ENCODE results near the gene ANKS6.

ANKS6 gene

DNA sequence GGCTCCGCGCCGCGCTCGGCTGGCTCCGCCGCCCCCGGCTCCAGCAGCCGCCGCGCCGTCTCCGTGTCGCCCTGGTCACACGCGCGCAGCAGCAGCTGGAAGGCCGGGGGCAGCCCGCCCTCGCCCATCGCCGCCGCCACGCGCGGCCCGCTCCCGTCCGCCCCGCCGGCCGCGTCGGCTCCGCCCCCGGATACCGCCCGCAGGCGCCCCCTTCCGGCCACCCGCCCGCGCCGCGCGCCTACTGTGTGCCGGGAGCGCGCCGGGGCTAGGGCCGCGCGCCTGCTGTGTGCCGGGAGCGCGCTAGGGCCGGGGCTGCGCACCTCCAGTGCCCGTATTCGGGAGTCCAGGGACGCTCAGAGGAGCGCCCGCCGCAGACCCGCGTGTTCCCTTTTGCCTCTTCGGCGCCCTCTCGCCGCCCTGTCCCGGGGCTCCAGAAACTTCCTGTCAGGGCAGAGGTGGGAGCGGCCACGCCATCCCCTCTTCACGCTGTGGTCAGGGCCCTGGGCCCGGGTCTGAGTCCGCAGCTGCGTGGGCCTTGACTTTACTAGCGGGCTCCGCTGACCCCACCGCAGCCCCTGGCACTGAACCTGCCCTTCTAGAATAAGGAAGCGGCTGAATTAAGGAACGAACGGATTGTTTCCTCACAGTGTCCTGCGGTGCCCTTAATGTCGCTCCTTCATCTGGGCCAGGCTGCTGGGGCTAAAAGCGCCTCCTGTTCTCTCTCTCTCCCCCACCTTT is at the start of gene ANKS6:
TSS of gene ANKS6 (minus strand) at position 192 of the 738 bp plus-strand sequence. CDS start at position 128, 64 bp downstream.
- peak; percentile 97 for DNase-seq (ENCODE audit: low spot score)

- no peak for DNase-seq (ENCODE audit: low spot score)
These were observed 49.7 kb upstream of the ANKS6 start for GRCh38 chr9:98846081-98846480.

- no peak for DNase-seq (ENCODE audit: low spot score)
These were observed 46.2 kb upstream of the ANKS6 start for GRCh38 chr9:98842510-98842909.

- DNase-seq (ENCODE audit: low spot score), result no peak
These were observed 43.4 kb upstream of the ANKS6 start for GRCh38 chr9:98839724-98840123.

- DNase-seq (ENCODE audit: low spot score), result no peak
These were observed 42.7 kb upstream of the ANKS6 start for GRCh38 chr9:98838868-98839565.

- DNase-seq (ENCODE audit: low spot score), result no peak
These were observed 42.0 kb upstream of the ANKS6 start for GRCh38 chr9:98838155-98838867.

- no peak for DNase-seq (ENCODE audit: low spot score)
These were observed 41.2 kb upstream of the ANKS6 start for GRCh38 chr9:98837516-98837915.

DNA sequence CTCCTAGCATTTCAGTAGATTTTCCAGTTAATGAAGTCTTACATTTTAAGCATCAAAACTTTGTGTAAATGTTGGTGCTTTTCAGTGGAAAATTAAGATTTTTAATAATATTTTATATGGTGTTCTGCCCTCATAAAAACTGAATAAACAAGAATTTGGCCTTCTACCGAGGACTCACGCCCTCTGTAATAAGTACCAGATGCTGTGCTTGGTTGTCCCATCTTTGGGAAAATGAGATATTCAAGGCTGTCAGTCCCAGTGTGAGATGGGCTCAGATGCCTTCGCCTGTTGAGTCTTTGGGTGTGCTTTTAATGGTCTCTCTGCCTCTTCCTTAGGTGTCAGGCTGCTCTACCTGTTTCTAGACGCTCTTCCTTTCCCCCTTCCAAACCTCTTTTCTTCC is 39.9 kb upstream of the ANKS6 start:
- DNase-seq (ENCODE audit: low spot score), result peak; percentile 25

DNA sequence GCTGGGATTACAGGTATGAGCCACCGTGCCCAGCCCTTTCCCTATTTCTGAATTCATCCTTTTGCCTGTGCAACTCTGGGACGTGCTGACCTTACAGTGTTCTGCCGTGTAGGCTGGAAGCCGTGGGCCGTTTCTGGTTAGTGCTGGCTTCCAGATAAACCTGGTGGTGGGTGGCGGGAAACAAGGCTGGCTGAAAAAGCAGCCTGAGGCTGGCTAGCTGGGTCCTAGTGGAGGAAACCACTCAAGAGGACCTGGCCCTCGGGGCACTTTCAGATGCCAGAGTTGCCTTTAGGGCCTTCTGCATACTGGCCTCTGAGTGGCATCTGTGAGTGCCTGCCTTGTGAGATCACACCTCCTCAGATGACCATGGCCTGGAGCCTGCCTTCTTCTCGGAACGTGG is 38.0 kb upstream of the ANKS6 start:
- DNase-seq (ENCODE audit: low spot score), result no peak

- DNase-seq (ENCODE audit: low spot score), result no peak
These were observed 37.0 kb upstream of the ANKS6 start for GRCh38 chr9:98833090-98833956.

GRCh38 chr9:98832768-98833089 is 36.4 kb upstream of the ANKS6 start:
- no peak for DNase-seq (ENCODE audit: low spot score)

GRCh38 chr9:98831696-98832095 is 35.3 kb upstream of the ANKS6 start:
- DNase-seq (ENCODE audit: low spot score), result no peak

DNA sequence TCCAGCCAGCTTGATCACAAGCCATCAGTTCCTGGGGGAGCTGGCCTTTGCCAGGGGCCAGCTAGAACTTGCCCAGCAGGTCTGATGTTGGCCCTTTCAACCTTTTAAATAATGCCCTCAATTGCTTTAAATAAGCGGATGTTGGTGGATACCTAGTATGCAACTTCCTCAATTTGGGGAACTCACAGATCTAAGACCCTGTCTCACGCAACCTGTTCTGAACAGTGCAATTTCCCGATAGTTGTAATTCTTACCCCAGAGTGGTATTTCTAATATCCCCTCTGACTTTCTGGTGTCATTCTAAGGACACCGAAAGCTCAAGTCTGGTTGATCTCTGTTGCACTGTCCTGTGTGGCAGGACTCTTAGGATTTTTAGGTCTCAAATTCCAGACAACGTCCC is 34.2 kb upstream of the ANKS6 start:
- DNase-seq (ENCODE audit: low spot score), result no peak

DNA sequence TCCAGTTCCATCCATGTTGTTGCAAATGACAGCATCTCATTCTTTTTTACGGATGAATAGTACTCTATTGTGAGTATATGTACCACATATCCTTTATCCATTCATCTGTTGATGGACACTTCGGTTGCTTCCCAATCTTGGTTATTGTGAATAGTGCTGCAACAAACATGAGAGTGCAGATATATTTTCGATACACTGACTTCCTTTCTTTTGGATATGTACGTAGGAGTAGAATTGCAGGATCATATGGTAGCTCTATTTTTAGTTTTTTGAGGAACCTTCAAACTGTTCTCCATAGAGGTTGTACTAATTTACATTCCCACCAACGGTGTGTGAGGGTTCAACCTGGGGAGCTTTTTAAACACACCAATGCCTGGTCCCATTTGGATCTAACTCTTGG is 33.4 kb upstream of the ANKS6 start:
- no peak for DNase-seq (ENCODE audit: low spot score)

DNA sequence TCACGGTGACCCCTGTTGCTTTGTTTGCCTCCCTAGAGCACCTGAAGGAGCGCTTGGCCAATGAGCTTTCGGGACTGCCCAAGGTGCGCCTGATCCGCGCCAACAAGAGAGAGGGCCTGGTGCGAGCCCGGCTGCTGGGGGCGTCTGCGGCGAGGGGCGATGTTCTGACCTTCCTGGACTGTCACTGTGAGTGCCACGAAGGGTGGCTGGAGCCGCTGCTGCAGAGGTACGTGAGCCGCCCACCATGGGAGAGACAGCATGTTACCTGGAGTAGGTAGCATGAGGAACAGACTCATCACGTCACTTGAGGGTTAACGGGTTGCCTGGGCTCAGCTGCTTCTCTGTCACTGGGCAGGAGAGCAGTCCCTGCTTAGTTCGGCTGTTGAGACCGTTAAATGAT is 30.4 kb upstream of the ANKS6 start:
- DNase-seq (ENCODE audit: low spot score), result no peak

DNA sequence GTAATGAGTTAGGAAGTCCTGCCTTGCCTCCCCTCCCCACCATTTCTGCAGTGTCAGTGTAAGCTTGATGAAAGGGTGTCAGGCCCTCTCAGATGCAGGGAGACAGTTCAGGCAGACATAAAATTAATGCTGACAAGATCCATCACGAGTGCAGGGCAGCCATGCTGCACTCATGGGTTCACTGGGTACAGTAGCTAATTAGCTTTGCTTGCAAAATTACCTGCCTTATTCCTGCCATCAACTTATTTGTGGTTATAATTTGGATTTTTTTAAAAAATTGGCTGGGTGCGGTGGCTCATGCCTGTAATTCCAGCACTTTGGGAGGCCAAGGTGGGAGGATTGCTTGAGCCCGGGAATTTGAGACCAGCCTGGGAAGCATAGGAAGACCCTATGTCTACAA is 29.1 kb upstream of the ANKS6 start:
- no peak for DNase-seq (ENCODE audit: low spot score)

GRCh38 chr9:98823666-98824334 is 27.4 kb upstream of the ANKS6 start:
- DNase-seq (ENCODE audit: low spot score), result no peak

DNA sequence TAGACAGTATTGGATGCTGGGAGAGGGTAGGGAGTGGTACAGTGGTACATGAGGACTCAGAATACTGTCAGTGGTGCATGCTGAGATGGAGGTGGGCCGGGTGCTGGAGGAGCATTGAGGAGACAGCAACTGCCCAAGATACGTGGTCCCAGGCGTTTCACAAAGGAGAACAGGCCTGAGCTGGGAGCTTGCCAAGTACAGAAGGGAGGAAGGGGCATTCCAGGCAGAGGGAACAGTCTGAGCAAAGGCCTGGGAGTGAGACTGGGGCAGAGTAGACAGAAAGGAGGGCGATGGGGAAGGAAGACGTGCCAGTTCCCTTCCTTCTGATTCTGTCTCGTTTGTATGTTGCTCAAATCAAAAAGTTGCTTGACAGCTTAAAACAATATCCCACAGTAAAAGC is 26.3 kb upstream of the ANKS6 start:
- DNase-seq (ENCODE audit: low spot score), result no peak

- DNase-seq (ENCODE audit: low spot score), result no peak
These were observed 25.5 kb upstream of the ANKS6 start for GRCh38 chr9:98821831-98822230.

DNA sequence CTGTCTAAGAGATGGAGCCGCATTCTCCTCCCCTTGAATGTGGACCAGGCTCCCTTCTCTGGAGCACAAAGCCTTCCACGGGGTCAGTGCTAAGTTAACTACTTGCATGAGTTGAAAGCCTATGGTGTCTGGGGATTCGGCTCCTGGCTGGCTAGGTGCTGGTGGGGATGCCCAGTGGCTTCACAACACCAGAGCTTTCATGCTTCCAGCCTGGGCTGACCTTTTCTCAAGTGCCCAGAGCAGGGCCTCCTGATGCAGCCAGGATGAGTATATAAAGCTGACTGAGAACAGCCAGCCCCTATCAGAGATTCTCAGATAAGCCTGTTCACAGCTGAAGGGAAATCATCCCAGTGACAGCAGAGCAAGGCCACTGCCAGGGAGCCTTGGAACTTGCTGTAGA is 22.9 kb upstream of the ANKS6 start:
- DNase-seq (ENCODE audit: low spot score), result no peak

DNA sequence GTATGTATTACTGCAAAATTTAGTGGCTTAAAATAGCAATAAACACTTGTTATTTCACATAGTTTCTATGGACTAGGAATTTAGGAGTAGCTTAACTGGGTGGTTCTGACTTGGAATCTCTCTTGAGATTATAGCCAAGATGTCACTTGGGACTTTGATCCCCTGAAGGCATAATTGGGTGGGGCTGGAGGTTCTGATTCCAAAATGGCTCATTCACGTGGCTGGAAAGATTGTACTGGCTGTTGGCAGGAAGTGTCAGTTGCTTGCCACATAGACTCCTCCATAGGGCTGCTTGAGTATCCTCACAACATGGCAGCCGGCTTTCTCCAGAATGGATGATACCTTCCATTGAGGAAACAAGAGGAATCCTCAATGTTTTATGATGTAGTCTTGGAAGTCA is 22.4 kb upstream of the ANKS6 start:
- no peak for DNase-seq (ENCODE audit: low spot score)

All from GM03348 (cell line).